Endodermal cell (in vitro differentiated cells): Measurements from ENCODE around the gene GON4L. TPM values are rescaled to one million over a fixed set of nuclear protein-coding genes. Genes with fewer than 3 reads are reported as not detected.

Source experiments
- DNase-seq: peaks from one replicate; pipeline ENCODE4 v3.0.0-alpha.2; 2017
- H3K27ac ChIP-seq: 2 replicates; pipeline ENCODE4 v1.5.1; 2013; ENCODE audit warnings: mild to moderate bottlenecking, low read depth, low read length, moderate library complexity
- H3K27me3 ChIP-seq: 2 replicates; pipeline ENCODE4 v1.6.1; 2013; ENCODE audit warnings: mild to moderate bottlenecking, low read length, moderate library complexity; ENCODE audit not compliant: insufficient read depth, control insufficient read depth, poor library complexity, severe bottlenecking
- H3K36me3 ChIP-seq: 2 replicates; pipeline ENCODE4 v1.7.0; 2013; ENCODE audit warnings: mild to moderate bottlenecking, low read length, moderate library complexity; ENCODE audit not compliant: control insufficient read depth, insufficient read depth
- H3K4me1 ChIP-seq: one replicate; pipeline ENCODE4 v1.7.0; 2013; ENCODE audit warnings: low read length; ENCODE audit not compliant: control insufficient read depth, insufficient read depth
- H3K4me3 ChIP-seq: 2 replicates; pipeline ENCODE4 v1.5.1; 2013; ENCODE audit warnings: mild to moderate bottlenecking, low read length, moderate library complexity
- H3K9ac ChIP-seq: 2 replicates; pipeline ENCODE4 v1.6.1; 2013; ENCODE audit warnings: mild to moderate bottlenecking, low read length, moderate library complexity; ENCODE audit not compliant: poor library complexity, severe bottlenecking; ENCODE audit errors: extremely low read depth
- H3K9me3 ChIP-seq: 2 replicates; pipeline ENCODE4 v1.6.1; 2013; ENCODE audit warnings: mild to moderate bottlenecking, low read length, moderate library complexity; ENCODE audit not compliant: control insufficient read depth
- H3K27ac Mint-ChIP-seq: 2 replicates; pipeline ENCODE4 v1.8.0; 2020; ENCODE audit warnings: mixed read lengths
- H3K27me3 Mint-ChIP-seq: 2 replicates; pipeline ENCODE4 v1.8.0; 2021; ENCODE audit warnings: mild to moderate bottlenecking, mixed read lengths; ENCODE audit not compliant: insufficient read depth
- H3K36me3 Mint-ChIP-seq: 2 replicates; pipeline ENCODE4 v1.8.0; 2020; ENCODE audit warnings: low read depth, mixed read lengths
- H3K4me1 Mint-ChIP-seq: 2 replicates; pipeline ENCODE4 v1.8.0; 2020; ENCODE audit warnings: mixed read lengths
- H3K4me3 Mint-ChIP-seq: 2 replicates; pipeline ENCODE4 v1.8.0; 2020; ENCODE audit warnings: mild to moderate bottlenecking, moderate library complexity, mixed read lengths
- H3K9me3 Mint-ChIP-seq: 2 replicates; pipeline ENCODE4 v1.8.0; 2020; ENCODE audit warnings: mild to moderate bottlenecking, mixed read lengths
- CTCF ChIP-seq: fragments of 200-600 bp; sonication (generic); conservative IDR thresholded peaks from 2 replicates; pipeline ENCODE4 v1.5.0; 2021; ENCODE audit warnings: antibody characterized with exemption, mild to moderate bottlenecking
- WGBS, 2 experiments: methylation state at CpG; one replicate each; pipeline versions ENCODE4 v1.1.5 to v1.1.7; 2013; ENCODE audit warnings: missing lambda C conversion rate in 2 of 2, mixed read lengths in 1 of 2; ENCODE audit not compliant: insufficient coverage in 1 of 2, insufficient read length in 1 of 2; 5-methylcytosine and 5-hydroxymethylcytosine counted together
- total RNA-seq, 2 donors: library from RNA; stranded (reverse); fragmentation: NEBNext Ultra II Directional in 1 of 2; extraction: Animal tissue kit (Norgen Biotek cat#: 25700) in 1 of 2; gene quantifications; 2 replicates in 1 of 2; 3 replicates in 1 of 2; pipeline ENCODE4 v1.2.1, GENCODE V29; 2021

Gene GON4L
- total RNA-seq, 2 donors from 2014 or later = 62.7 to 64.6 TPM

GRCh38 chr1:155794605-155795245 lies 62.3 kb downstream of the GON4L start:
- WGBS, 2 experiments = 93 to 97% methylated on average over 3 to 4 of the region's 4 CpGs

DNA sequence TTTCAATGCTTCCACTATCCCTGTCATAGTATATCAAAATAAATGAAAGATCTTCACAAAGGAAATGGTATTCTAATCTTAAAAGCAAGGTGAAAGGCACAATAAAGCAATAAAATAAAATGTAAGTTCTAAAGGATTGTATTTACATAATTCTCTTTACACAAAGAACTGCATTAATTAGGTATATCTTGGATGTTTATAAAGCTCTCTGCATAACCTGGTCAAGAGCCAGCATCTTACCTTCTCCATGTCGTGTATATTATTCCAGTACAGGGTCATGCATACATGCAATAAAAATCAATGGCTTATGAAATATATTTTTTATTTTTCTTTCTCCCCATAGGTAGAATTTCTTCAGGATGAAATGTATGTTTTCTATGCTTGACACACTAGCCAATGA lies 63.8 kb downstream of the GON4L start:
- no peak overlapping the region for H3K4me3 Mint-ChIP-seq
- no peaks in the 10 kb centered on the region for H3K9me3 Mint-ChIP-seq
- H3K27me3 ChIP-seq = no peaks in the 10 kb centered on the region
- 100% methylated on average over 1 of the region's 1 CpG; no CpG with 5 or more reads in 1 of the 2 experiments for WGBS, 2 experiments
- peaks cover 52% of the 10 kb centered on the region for H3K36me3 Mint-ChIP-seq
- H3K27ac Mint-ChIP-seq = no peak overlapping the region
- no peaks in the 10 kb centered on the region for H3K4me1 Mint-ChIP-seq
- no peak overlapping the region for H3K4me3 ChIP-seq
- TF ChIP-seq CTCF = no peak
- no peak for DNase-seq
- no peak overlapping the region for H3K9ac ChIP-seq
- no peaks in the 10 kb centered on the region for H3K27me3 Mint-ChIP-seq
- H3K9me3 ChIP-seq = no peaks in the 10 kb centered on the region
- no peak overlapping the region for H3K27ac ChIP-seq
- H3K36me3 ChIP-seq = peaks cover 40% of the 10 kb centered on the region
- no peaks in the 10 kb centered on the region for H3K4me1 ChIP-seq

More at GRCh38 chr1:155794605-155795245, 62.3 kb downstream of the GON4L start:
- Mint-ChIP-seq H3K36me3 (peaks cover 56% of the 10 kb centered on the region), H3K27ac (no peak overlapping the region), H3K4me1 (no peaks in the 10 kb centered on the region), H3K27me3 (no peaks in the 10 kb centered on the region), H3K9me3 (no peaks in the 10 kb centered on the region), H3K4me3 (no peak overlapping the region)
- Histone ChIP-seq H3K27ac (no peak overlapping the region), H3K36me3 (peaks cover 53% of the 10 kb centered on the region), H3K27me3 (no peaks in the 10 kb centered on the region), H3K4me1 (no peaks in the 10 kb centered on the region), H3K9ac (no peak overlapping the region), H3K4me3 (no peak overlapping the region), H3K9me3 (no peaks in the 10 kb centered on the region)
- DNase-seq = no peak
- TF ChIP-seq CTCF = no peak

DNA sequence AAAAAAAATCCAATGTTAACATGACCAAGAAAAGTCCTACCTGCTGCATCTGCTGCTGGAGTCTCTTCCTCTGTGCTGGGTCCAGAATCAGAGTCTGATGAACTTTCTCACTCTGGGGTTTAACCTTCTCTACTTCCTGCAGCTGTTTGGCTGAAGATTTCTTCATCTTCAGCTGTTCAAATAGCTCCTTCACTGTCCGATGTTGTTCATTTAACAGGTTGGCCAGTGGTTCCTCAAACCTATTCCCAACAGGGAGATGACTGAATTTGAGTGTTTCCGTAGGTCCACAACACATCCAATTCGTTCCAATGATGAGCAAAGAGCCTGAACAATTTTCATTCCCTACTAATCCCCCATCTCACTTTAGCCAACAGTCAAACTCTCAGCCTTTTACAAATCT lies 79.4 kb downstream of the GON4L start:
- no peaks in the 10 kb centered on the region for H3K9me3 Mint-ChIP-seq
- no peaks in the 10 kb centered on the region for H3K27me3 Mint-ChIP-seq
- H3K4me3 ChIP-seq = no peak overlapping the region
- no peaks in the 10 kb centered on the region for H3K9me3 ChIP-seq
- H3K4me1 Mint-ChIP-seq = no peaks in the 10 kb centered on the region
- no peak overlapping the region for H3K27ac ChIP-seq
- H3K36me3 ChIP-seq = peaks cover 60% of the 10 kb centered on the region
- H3K27me3 ChIP-seq = no peaks in the 10 kb centered on the region
- WGBS, 2 experiments = 86 to 93% methylated on average over 3 of the region's 3 CpGs
- DNase-seq = no peak
- no peak overlapping the region for H3K27ac Mint-ChIP-seq
- no peak overlapping the region for H3K4me3 Mint-ChIP-seq
- H3K36me3 Mint-ChIP-seq = peaks cover 58% of the 10 kb centered on the region
- TF ChIP-seq CTCF = no peak
- no peak overlapping the region for H3K9ac ChIP-seq
- H3K4me1 ChIP-seq = no peaks in the 10 kb centered on the region
